ENCODE results near the gene SNX32. TPM values are rescaled to one million over a fixed set of nuclear protein-coding genes. Genes with fewer than 3 reads are reported as not detected.

The SNX32 gene
- total and polyA plus RNA-seq, 2 of the 13 experiments (the other 11 are each of a cell fraction or from before 2014, with no cell fraction given): 0.09 to 0.34 TPM

- TF ChIP-seq ZNF770 (CRISPR knock-in tag; IDR thresholded peaks at IDR 0.05): no peak
- no peak for TF ChIP-seq ZNF761 (CRISPR knock-in tag; conservative IDR thresholded peaks at IDR 0.05)
- no peak for TF ChIP-seq RFX1 (IDR thresholded peaks at IDR 0.05)
- TF ChIP-seq ZNF747 (CRISPR knock-in tag; IDR thresholded peaks at IDR 0.05; ENCODE audit: borderline replicate concordance): no peak
- peak; percentile 70; the same call in 1 of the 2 replicates for TF ChIP-seq NRL (CRISPR knock-in tag; IDR thresholded peaks at IDR 0.05; ENCODE audit: borderline replicate concordance)
- TF ChIP-seq TCF7L2 (IDR thresholded peaks at IDR 0.05; ENCODE audit: low read depth, low read length): no peak
- TF ChIP-seq HNRNPUL1 (IDR thresholded peaks at IDR 0.05; ENCODE audit: low read depth, low read length): no peak; the same call in 1 of the 2 replicates
- TF ChIP-seq POLR2AphosphoS2 (IDR thresholded peaks at IDR 0.05; ENCODE audit: low read depth, low read length): no peak
- TF ChIP-seq ZFP90 (CRISPR knock-in tag; IDR thresholded peaks at IDR 0.05; ENCODE audit: borderline replicate concordance): peak; percentile 77; the same call in 1 of the 2 replicates
- TF ChIP-seq, protein P1, sequence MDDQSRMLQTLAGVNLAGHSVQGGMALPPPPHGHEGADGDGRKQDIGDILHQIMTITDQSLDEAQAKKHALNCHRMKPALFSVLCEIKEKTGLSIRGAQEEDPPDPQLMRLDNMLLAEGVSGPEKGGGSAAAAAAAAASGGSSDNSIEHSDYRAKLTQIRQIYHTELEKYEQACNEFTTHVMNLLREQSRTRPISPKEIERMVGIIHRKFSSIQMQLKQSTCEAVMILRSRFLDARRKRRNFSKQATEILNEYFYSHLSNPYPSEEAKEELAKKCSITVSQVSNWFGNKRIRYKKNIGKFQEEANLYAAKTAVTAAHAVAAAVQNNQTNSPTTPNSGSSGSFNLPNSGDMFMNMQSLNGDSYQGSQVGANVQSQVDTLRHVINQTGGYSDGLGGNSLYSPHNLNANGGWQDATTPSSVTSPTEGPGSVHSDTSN (CRISPR knock-in tag; IDR thresholded peaks at IDR 0.05; ENCODE audit: borderline replicate concordance): no peak
- TF ChIP-seq FOXA3 (CRISPR knock-in tag; IDR thresholded peaks at IDR 0.05): no peak
- TF ChIP-seq IRF2 (CRISPR knock-in tag; IDR thresholded peaks at IDR 0.05): no peak
- peak; percentile 65; the same call in 1 of the 2 replicates for TF ChIP-seq MXD1 (CRISPR knock-in tag; IDR thresholded peaks at IDR 0.05)
- TF ChIP-seq ZNF709 (CRISPR knock-in tag; IDR thresholded peaks at IDR 0.05): no peak; the same call in 1 of the 2 replicates
- 0 out of 2 replicates have a peak, but pooled peaks have one; percentile 50 for TF ChIP-seq ZC3H4 (CRISPR knock-in tag; IDR thresholded peaks at IDR 0.05; ENCODE audit: borderline replicate concordance)
- no peak for TF ChIP-seq ZBTB21 (CRISPR knock-in tag; IDR thresholded peaks at IDR 0.05)
- TF ChIP-seq, protein P2, sequence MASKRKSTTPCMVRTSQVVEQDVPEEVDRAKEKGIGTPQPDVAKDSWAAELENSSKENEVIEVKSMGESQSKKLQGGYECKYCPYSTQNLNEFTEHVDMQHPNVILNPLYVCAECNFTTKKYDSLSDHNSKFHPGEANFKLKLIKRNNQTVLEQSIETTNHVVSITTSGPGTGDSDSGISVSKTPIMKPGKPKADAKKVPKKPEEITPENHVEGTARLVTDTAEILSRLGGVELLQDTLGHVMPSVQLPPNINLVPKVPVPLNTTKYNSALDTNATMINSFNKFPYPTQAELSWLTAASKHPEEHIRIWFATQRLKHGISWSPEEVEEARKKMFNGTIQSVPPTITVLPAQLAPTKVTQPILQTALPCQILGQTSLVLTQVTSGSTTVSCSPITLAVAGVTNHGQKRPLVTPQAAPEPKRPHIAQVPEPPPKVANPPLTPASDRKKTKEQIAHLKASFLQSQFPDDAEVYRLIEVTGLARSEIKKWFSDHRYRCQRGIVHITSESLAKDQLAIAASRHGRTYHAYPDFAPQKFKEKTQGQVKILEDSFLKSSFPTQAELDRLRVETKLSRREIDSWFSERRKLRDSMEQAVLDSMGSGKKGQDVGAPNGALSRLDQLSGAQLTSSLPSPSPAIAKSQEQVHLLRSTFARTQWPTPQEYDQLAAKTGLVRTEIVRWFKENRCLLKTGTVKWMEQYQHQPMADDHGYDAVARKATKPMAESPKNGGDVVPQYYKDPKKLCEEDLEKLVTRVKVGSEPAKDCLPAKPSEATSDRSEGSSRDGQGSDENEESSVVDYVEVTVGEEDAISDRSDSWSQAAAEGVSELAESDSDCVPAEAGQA (IDR thresholded peaks at IDR 0.05; ENCODE audit: low read depth): no peak
- TF ChIP-seq, protein P2 (CRISPR knock-in tag; IDR thresholded peaks at IDR 0.05; ENCODE audit: borderline replicate concordance): 0 out of 2 replicates have a peak, but pooled peaks have one; percentile 52
- no peak for TF ChIP-seq CHD4 (IDR thresholded peaks at IDR 0.05; ENCODE audit: borderline replicate concordance, low read length)
- TF ChIP-seq STAT5B (CRISPR knock-in tag; IDR thresholded peaks at IDR 0.05): 0 out of 2 replicates have a peak, but pooled peaks have one; percentile 11
- 0 out of 2 replicates have a peak, but pooled peaks have one; percentile 11 for TF ChIP-seq ZNF792 (CRISPR knock-in tag; IDR thresholded peaks at IDR 0.05)
Observed at GRCh38 chr11:65856689-65857499, 23.1 kb downstream of the SNX32 start (continued).
